C1 segment of cervical spinal cord (tissue), 14 donors: ENCODE measurements around the gene PRMT1.
A peak's percentile ranks its signal among the peaks of the same experiment; 100 is the strongest.

Experiments
- DNase-seq, 14 donors: peaks; one replicate each; lab custom pipeline; 2025; lab: John Stamatoyannopoulos, UW

Gene PRMT1

DNA sequence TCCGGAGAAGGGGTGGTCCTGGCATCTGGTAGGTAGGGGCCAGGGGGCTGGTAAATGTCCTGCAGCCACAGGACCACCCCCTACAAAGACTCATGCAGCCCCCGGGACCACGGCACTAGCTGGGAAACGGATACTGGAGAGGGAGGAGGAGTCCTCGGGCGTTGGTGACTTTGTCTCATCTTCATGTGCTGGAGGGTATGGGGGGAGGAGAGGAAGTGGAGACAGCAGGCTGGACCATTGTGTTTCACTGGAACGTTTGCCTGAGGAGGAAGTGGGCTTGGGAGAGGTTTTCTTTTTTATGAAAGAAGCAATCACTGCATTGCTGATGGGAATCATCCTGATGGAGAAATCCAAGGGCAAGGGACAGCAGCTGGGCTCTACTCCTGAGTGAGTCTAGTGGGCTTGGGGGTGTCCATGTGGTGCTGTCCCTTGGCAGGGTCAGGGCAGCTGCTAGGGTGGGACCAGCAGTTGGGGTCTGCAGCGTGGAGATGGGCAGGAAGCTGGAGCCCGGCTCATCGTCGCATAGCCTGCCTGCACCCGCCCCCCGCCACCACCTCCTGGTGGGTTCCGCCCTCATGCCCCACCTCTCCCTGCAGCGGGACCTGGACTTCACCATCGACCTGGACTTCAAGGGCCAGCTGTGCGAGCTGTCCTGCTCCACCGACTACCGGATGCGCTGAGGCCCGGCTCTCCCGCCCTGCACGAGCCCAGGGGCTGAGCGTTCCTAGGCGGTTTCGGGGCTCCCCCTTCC, 10.7 kb downstream of the PRMT1 start:
- DNase-seq: no peak

DNA sequence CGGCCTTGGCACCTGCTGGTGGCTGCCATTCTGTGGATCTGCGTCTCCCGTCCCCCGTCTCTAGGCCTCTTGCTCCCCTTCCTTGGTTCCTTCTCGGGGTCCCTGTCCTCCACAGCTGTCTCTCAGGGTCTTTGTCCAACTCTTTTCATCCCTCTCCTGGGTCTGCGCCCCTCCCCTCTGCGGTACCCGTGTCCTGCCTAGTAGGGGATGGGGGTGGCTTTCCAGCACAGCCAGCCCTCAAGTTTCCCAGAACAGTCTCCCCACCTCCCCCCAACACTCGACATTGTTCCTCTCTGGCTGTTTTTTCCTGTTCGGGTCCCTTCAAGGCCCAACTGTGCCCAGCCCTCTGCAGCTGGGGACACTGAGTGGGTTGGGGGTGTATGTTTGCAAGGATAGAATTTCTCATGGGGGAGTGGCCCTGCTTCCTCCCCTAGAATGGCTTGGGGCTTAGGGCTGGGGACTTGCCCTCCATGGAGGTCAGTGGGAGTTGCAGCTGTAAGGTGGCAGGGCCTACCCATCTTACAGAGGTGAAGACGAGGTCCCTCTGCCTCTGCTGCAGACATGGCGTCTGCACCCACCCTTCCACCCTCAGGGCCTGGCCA, 11.6 kb downstream of the PRMT1 start:
- no peak for DNase-seq

DNA sequence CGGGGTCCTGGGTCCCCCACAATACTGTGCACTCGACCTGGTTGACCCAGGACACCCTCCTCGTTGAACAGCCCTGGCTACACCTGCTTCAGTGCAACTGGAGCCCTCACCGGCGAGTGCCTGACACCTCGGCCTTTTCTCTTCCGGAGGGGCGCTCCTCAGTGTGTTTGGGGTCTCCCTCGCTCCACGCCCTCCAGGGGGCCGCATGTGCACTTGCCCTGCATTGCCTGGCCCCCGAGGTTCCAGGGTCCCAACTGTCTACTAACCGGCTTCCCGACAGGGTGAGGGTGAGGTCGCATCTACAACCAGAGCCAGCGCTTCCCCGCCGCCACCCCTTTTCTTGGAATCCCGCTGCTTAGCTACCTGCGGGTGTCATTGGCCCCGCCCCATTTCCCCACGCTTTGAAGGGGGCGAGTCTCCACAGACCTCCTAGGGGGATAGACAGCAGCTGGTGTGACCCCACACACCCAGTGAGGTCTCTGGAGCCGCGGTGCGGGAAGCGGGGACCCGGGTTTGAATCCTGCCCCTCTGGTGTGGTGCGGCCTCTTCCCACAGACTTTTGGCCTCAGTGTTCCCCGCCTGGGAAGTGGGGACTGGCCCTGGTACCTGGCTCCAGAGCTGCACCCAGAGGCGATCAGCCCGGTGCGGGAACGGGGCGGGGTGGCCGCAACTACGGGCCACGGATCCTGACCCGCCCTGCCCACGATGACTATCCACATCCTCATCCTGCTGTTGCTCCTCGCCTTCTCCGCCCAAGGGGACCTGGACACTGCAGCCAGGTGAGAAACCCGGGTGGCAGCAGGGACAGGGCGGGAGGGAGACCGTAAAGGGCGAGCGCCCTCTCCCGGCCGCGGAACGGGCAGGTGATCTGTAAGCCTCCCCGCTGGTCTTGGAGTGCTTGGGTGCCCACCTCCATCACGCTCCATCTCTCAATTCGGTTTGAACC, 12.3 kb downstream of the PRMT1 start, which contains the start of gene ADM5:
TSS of gene ADM5 (plus strand) at position 462 of the 946 bp plus-strand sequence. CDS start at position 706, 244 bp downstream.
- peak in 7 of 14 donors; percentile 6 to 74 (median 22) for DNase-seq

DNA sequence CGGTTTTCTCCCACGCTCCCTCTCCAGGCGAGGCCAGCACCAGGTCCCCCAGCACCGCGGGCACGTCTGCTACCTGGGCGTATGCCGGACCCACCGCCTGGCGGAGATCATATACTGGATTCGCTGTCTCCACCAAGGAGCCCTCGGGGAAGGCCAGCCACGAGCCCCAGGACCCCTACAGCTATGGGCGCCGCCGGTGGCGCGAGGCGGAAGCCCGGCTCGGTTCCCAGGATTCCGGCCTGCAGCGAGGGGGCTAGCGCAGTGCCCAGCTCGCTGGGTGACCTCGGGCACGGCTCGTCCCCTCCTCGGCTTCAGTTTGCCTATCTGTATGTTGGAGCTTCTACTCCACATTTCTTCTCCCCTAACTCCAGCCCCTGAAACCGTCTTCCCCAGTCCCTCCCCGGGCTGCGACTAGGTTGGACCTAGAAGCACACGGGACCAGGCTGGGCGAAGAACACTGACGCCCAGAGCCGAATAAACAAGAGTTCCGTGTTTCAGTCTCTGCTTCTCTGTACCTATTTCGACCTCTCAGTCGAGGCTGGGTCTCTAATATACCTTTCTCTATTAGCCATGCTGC, 13.1 kb downstream of the PRMT1 start:
- peak in 2 of 14 donors; percentile 27 to 30 for DNase-seq

DNA sequence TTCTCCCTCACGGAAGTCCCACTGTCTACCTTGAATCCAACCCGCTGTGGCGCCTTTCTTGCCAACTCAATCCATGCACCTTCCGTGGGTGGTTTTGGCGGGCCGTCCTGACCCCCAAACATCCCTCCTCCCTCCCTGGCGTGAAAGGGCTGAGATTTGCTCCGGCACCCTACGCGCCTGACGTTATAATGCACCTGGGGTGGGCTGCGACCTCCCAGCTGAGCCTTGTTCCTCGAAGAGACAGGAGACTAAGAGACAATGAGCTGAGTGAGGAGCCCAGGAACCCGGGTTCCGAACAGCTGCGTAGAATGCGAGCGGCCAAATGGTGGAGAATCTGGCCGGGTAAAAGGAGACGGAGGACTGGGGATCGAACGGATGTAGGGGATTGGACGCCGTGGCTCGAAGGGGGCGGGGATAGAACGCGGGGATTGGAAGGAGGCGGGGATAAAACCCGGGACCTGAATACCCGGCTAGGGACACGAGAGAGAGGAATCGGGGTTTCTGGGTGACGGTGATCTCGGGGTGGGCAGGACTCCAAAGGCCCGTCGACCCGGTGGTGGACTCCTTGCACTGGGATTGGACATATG, 13.7 kb downstream of the PRMT1 start, which contains the start of gene CPT1C:
TSS of gene CPT1C (plus strand) at position 461 of the 587 bp plus-strand sequence. CDS start 1,137 bp downstream, outside the sequence.
- DNase-seq: peak in 12 of 14 donors; percentile 39 to 93 (median 70)

DNA sequence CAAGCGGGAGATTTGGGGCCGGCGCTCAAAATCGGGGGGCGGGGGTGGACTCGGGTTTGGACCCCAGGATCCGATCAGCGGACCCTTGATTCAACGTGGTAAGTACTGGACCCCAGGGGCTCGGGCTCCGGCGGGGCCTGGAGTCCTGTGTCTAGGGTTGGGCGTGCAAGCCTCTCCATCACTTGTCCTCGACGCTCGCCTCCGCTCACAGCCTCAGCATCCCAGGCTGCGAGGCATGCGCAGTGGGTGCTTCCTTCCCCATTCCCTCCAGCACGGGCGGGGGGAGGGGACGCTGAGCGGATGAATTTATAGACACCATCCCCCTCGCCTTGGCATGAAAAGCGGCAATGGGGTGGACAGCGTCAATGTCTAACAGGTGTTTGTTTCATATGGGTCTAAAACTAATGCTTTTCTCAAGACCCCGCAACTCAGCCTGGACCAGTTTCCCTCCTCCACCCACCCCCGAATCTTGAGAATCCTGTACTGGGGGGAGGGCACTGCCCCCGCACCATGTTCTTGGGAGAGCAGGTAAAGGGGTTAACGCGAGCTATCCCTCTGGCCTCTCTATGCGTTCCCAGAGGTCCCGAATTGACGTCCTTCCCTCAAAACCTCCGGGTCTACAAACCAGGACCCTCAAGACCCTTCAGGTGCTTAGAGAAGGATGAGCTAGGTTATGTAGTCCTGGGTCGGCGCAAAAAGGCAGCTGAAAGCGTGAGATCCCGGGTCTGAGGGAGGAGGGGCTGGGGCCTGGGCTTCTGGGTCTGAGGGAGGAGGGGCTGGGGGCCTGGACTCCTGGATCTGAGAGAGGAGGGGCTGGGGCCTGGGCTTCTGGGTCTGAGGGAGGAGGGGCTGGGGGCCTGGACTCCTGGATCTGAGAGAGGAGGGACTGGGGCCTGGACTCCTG, 14.4 kb downstream of the PRMT1 start:
- peak in 12 of 14 donors; percentile 34 to 85 (median 66) for DNase-seq

DNA sequence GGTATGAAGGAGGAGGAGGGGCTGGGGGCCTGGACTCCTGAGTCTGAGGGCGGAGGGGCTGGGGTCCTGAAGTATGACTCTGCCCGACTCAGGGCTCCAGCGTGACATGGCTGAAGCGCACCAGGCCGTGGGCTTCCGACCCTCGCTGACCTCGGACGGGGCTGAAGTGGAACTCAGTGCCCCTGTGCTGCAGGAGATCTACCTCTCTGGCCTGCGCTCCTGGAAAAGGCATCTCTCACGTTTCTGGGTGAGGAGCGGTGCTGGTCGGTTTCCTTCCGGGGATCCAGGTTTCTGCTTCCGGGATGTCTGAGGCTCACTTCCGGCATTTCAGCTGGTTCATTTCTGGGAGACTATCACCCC, 15.1 kb downstream of the PRMT1 start:
- DNase-seq: peak in 1 of 14 donors; percentile 75

DNA sequence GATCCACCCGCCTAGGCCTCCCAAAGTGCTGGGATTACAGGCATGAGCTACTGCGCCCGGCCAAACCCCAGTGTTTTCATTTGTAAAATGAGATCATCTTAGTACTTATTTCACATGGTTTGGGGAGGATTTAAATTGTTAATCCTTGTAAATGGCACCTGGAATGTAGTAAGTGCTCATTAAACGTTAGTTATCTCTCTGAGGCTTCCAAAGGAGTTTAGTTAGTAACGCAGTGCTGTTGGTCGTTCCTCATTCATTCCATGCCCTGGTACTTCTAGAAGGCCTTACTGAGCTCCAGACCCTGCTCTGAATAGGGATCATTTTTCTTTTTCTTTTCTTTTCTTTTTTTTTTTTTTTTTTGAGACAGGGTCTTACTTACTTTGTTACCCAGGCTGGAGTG, 19.0 kb downstream of the PRMT1 start:
- no peak for DNase-seq

DNA sequence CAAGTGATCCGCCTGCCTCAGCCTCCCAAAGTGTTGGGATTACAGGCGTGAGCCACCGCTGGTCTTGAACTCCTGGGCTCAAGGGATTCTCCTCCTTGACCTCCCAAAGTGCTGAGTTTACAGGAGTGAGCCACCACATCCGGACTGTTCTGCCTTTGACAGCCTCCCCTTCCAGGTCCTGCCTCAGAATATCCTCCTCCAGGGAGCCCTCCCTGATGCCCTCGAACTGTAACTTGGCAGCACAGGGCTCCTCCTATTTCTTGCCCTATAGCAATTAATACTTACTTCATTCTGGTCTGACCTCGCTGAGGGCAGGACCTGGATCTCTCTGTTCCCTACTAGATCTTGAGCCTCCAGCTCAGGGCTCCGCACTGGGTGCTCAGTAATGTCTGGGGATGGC, 19.8 kb downstream of the PRMT1 start:
- DNase-seq: no peak

DNA sequence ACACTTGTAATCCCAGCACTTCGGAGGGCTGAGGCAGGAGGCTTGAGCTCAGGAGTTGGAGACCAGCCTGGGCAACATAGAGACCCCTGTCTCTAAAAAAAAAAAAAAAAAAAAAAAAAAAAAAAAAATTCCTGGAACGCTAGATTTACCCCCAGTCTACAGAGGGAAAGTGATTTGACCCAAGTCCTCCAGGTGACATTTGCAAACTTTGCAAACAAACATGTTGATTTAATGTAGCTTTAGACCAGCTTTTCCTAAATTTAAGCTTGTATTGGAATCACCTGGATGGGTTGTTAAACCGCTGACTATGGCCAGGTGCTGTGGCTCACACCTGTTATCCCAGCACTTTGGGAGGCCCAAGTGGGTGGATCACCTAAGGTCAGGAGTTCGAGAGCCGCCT, 22.3 kb downstream of the PRMT1 start:
- DNase-seq: no peak

DNA sequence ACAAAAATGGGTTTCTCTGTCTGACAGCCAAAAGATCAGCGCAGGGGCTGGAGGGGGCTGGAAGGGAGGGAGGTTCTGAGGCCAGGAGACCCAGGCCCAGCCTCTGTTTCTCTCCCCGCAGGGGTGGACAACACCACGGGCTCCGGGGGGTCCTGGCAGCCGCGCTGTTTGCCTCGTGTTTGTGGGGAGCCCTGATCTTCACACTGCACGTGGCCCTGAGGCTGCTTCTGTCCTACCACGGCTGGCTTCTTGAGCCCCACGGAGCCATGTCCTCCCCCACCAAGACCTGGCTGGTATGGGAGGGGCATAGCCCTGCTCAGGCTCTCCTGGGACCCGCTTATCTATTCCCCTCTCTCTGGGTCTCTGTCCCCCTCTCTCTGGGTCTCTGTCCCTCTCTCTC, 23.5 kb downstream of the PRMT1 start:
- DNase-seq: no peak

DNA sequence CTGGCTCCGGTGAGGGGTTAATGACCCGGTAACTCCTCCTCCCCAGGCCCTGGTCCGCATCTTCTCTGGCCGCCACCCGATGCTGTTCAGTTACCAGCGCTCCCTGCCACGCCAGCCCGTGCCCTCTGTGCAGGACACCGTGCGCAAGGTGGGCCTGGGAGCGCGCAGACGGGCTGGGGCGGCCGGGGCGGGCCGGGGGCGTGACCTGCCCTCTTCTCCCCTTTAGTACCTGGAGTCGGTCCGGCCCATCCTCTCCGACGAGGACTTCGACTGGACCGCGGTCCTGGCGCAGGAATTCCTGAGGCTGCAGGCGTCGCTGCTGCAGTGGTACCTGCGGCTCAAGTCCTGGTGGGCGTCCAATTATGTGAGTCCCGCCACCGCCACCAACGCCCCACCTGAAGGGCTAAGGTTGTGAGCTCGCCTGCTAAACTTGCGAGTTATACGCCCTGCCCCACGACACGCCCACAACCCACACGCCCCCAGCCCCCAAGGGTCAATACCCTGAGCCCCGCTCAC, 24.3 kb downstream of the PRMT1 start:
- DNase-seq: no peak

DNA sequence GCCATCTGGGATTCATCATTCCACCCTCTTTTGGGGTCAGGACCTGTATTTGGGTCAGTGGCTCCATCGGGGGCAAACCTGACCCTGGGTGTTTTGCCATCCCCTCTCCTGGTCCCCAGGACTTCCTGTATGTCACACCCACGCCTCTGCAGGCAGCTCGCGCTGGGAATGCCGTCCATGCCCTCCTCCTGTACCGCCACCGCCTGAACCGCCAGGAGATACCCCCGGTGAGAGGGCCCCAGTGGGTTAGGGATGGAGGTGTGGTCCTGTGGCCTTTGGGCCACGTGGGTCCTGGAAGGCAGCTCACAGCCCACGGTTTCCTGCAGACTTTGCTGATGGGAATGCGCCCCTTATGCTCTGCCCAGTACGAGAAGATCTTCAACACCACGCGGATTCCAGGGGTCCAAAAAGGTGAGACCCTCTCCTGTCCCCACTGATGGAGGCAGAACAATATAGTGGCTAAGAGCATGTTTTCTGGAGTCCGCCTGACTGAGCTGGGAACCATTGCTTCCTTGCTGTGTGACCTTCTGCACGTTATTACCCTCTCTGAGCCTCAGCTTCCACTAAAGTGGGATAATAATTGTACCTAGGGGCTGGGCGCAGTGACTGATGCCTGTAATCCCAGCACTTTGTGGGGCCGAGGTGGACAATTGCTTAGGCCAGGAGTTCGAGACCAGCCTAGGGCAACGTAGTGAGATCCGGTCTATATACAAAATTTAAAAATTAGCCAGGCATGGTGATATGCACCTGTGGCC, 28.0 kb downstream of the PRMT1 start:
- no peak for DNase-seq

DNA sequence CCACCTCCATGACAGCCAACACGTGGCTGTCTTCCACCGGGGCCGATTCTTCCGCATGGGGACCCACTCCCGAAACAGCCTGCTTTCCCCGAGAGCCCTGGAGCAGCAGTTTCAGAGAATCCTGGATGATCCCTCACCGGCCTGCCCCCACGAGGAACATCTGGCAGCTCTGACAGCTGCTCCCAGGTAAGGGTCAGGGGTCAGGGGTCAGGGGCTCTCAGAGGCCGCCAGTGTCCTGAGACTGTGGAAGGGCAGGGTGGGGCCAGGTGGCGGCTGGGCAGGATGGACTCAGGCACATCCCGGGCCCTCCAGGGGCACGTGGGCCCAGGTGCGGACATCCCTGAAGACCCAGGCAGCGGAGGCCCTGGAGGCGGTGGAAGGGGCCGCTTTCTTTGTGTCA, 28.8 kb downstream of the PRMT1 start:
- no peak for DNase-seq

DNA sequence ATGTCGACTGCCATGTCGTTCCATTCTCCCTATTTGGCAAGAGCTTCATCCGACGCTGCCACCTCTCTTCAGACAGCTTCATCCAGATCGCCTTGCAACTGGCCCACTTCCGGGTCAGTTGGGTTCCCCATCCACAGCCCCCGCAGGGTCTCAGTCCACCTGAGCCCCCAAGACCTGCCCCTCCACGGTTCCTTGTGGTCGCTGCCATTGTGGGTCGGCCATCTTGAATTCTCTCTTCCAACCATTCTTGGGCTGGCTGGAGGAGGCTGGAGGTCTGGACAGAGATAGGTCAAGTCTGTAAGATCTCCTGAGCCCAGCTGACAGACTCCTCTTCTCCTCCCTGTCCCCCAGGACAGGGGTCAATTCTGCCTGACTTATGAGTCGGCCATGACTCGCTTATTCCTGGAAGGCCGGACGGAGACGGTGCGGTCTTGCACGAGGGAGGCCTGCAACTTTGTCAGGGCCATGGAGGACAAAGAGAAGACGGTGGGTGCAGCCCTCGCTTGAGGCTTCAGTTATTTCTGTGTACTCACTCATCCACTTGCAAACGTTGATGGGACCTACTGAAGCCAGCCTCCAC, 33.4 kb downstream of the PRMT1 start:
- DNase-seq: no peak

DNA sequence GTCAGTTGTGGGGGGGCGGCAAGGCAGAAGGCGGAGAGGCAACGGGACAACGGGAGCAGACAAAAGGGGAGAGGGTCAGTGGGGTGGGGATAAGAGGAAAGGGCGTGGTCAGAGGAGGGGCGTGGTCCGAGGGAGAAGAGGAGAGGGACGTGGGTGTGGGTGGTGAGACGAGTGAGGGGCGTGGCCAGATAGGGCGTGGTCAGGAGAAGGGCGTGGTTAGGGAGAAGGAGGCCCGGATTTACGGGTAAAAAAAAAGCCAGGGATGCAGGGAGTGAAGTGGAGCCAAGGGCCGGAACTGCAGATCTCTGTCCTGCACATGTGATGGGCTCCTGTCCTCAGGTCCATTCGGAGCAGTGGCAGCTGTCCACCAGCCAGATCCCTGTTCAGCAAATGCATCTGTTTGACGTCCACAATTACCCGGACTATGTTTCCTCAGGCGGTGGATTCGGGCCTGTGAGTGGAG, 35.4 kb downstream of the PRMT1 start:
- DNase-seq: no peak

DNA sequence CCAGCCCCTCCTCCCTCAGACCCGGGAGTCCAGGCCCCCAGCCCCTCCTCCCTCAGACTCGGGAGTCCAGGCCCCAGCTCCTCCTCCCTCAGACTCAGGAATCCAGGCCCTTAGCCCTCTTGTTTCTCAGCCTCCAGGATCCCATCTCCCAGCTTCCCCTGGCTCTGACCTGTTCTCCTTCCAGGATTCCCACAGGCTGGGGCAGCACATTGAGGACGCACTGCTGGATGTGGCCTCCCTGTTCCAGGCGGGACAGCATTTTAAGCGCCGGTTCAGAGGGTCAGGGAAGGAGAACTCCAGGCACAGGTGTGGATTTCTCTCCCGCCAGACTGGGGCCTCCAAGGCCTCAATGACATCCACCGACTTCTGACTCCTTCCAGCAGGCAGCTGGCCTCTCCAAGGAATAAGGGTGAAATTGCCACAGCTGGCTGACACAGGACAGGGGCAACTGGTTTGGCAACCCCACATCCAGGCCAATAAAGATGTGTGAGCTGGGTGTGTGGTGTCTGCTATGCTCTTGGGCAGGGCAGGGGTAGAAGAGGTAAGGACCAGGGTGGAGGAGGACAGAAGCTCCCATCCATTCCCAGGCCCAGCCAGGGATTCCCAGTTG, 36.3 kb downstream of the PRMT1 start:
- no peak for DNase-seq

DNA sequence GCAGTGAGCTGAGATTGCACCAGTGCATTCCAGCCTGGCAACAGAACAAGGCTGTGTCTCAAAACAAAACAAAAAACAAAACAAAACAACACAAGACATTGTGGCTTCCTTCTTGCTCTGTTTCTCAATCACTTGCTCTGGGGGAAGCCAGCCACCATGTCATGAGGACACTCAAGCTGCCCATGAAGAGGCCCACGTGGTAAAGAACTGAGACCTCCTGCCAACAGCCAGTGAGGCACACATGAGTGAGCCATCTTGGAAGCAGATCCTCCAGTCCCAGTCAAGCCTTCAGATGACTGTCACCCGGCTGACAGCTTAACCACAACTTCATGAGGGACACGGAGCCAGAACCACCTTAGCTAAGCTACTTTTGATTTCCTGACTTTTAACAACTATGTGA, 39.1 kb downstream of the PRMT1 start:
- no peak for DNase-seq
